HS-27A (cell line): Measurements from ENCODE around the gene C13orf46.

Experiments
- DNase-seq: peaks from one replicate; pipeline ENCODE4 v3.0.0-alpha.2; 2012; ENCODE audit warnings: low read depth, missing footprints

The C13orf46 gene

DNA sequence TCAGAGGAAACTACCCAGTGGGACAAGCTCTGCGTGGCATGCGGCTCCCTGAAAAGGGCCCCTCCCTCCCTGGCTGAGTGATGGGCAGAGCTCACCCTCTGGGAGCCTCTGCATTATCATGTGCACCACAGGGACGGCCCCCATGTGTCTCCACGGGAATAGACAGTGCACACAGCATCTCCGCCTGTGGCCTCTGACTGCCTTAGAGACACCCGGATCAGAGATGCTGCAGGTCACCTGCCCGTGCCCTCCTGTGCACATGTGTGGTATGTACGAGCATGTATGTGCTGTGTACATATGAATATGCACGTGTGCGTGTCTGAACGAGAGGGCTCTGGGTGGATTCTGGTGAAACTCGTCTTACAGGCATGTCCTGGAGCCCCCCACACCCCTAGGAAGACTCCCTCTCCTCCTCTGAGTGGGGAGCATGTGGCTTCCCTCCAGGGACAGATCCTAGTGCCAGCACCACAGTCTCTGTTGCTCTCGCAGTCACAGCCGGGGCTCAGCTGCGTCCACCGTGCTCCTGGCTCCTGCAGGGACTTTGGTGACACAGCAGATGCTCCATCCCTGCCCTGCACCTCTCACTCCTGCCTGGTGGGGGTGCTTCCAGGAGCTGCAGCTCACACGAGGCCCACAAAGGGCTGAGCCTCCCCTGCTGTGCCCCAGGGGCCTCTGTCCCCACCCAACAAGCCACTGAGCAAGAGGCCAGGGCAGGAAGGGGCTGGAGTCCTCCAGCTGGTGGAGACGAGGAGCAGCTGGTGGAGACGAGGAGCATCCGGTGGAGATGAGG, 19.6 kb downstream of the C13orf46 start:
- DNase-seq: no peak

DNA sequence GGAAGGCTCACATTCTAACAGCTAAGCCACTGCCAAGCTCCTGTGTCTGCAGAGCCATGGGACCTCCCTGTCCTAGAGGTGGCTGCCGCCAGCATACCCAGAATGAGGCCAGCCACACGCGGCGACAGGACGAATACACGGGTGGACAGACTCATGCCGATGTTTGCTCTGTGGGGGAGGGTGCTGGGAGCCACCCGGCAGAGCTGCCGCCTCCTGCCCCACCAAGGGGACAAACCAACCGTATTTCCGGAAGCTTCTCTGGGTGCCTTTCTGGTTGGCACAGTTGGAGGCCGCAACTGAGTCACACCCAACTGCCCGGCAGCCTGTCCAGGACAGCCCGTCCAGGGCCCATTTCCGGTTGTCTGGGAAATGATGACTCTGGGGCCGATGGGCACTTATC, 20.3 kb downstream of the C13orf46 start:
- no peak for DNase-seq

DNA sequence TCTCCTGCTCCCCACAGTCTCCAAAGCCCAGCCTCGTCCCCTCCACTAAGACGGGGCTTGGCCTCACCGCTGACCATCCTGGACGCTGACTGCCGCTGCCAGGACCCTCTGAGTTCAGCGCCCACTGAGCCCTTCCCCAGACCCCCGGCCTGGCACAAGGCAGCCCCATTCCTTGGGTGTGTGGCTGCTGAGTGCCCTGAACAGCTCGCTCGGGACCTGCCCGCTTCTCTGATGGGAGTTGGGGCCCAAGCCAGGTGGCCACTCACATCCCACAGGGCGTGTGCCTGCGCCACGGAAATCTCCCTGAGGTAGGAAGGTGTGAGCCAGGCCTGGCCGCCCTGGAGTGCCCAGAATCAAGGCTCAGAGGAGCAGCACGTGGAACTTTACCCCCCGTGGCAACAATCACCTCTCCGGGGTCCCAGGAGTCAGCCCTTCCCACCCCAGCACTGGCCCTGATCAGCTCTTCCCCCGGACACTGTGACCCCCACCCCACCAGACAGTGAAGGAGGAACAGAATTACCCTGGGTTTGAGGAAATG, 20.8 kb downstream of the C13orf46 start:
- DNase-seq: no peak

DNA sequence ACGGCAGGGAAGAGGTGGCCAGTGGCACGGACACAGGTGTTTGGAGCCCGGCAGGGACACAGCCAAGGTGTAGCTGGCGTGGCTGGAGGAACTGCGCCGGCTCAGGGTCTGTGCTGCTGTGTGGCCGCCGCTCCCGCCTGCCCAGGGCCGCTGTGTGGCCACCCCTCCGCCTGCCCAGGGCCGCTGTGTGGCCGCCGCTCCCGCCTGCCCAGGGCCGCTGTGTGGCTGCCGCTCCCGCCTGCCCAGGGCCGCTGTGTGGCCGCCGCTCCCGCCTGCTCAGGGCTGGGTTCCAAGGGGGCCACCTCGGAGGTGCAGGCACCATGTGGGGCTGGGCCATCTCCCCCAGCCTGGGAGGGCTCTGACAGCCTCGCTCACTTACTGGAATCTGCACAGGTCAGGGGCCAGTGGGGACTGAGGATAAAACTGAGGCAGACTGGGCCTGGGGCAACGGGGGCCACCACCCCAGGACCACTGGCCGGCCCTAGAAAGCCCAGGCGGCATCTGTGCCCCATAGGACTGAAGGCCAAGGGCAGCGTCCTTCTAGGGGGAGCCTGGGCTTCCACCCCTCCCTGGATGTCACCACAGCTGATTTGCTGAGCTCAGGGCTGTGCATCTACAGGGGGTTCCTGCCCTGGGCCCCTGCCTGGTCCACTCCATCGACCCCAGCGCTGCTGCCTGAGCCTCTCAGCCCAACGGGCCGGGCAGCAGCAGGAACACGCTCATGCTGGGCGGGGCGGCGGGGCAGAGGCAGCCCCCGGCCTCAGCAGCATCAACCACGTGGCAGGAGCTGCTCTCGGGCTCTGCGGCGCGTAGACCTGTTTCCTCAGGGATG, 21.5 kb downstream of the C13orf46 start:
- DNase-seq: no peak

DNA sequence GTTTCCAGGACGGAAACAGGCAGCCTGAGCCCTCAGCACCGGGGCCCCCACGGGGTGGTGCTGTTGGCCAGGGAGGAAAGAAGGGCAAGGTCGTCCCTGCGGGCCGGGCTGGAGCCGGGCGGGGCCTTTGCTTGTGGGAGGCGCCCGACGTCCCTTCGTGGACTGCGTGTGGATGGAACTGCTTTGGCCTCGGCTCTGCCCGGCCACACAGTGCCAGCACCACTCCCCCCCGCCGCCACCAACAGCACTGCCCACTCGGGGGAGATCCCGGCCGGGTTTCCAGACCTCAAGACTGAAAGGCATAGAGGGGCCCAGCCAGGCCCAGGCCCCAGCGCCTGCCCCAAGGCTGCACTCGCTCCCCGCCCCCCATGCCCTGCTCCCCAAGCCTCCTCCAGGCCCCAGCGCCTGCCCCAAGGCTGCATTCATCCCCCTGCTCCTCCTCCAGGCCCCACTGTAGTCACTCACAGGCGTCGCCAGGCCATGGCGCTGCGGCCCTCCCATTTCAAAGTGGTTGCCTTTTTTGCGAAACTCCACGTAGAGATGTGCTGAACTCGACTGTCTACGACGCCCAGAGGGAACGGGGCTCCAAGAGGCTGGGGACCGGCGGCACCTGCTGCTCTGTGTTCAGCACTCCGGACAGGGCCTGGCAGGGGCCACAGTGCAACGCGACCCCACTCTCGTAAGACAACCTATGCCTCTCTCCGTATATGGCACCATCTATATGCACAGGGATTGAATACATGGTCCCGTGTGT, 22.5 kb downstream of the C13orf46 start:
- no peak for DNase-seq

DNA sequence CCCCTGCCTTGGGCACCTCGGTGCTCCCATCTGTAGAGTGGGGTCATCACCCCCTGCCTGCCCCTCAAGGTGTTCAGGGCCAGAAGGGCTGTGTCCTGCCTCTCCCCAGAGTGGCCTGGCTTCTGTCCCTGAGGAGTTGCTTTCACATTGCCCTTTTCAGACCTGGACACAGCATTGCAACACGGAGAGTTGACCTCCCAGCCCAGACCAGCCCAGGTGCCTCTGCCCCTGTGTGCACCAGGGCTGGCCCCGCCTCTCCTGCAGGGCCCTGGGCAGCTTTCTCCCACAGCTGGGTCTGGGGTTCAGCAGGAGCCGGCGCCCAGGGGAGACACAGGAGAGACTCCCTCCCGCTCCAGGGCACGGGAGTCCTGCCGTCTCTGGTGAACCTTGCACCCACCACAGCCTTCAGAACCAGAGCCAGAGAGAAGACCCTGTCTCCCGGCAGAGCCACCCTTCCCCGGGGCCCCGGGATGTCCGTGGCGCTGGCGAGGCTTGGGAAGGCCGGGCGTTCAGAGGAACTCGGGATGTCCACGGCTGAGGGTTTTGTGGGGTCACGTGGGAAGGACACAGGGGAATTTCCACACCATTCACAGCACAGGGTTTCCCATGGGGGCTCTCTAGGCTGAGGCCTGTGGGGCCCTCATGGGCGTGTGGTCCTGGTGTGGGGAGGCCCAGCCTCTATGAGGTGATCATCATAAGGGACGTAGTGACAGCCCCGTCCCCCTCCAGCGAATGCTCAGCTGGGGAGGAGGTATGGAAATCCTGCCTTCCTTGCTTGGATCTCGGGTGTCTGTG, 23.2 kb downstream of the C13orf46 start:
- DNase-seq: no peak

DNA sequence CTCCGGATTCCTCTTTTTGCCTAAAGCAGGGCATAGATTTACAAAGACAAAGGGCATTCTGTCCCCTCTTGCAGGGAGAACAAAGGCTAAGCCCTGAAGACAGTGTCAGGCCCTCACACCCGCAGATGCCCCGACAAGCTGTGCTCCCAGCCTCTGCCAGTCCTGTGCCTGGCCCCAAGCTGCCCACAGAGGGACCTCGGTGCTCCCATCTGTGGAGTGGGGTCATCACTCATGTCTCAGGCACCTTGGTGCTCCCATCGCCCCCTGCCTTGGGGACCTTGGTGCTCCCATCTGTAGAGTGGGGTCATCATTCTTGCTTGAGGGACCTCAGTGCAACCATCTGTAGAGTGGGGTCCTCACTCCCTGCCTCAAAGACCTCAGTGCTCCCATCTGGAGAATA, 24.3 kb downstream of the C13orf46 start:
- DNase-seq: no peak

DNA sequence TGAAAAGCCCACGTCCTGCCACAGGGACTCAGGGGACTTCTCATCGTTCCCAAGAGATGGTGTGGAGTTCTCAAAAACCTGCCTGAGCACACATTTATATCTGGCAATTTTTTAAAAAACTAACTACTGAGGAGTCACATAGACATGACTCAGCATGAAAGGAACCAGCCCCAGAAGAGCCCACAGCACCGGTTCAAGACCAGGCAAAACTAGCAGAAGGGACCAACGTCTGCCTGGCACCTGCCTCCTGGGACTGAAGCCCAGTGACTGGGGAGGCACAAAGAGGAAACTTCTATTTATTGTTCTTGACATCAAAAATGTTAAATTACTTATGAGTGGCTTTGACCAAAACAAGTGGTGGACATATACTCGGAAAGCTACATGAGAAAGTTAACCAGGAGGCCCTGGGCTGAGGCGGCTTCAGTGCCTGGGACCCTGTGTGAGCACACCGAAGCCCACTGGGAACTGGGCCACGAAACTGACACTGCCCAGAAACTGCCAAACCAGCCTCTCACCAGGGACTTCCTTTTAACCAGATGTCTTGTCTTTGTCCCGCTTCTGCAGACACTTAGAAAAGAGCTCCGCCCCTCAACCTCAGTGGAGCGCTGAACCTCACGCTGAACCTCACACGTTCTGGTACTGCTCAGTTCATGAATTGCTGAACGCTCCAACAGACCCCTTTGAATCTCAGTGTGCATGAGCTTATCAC, 25.7 kb downstream of the C13orf46 start:
- no peak for DNase-seq

DNA sequence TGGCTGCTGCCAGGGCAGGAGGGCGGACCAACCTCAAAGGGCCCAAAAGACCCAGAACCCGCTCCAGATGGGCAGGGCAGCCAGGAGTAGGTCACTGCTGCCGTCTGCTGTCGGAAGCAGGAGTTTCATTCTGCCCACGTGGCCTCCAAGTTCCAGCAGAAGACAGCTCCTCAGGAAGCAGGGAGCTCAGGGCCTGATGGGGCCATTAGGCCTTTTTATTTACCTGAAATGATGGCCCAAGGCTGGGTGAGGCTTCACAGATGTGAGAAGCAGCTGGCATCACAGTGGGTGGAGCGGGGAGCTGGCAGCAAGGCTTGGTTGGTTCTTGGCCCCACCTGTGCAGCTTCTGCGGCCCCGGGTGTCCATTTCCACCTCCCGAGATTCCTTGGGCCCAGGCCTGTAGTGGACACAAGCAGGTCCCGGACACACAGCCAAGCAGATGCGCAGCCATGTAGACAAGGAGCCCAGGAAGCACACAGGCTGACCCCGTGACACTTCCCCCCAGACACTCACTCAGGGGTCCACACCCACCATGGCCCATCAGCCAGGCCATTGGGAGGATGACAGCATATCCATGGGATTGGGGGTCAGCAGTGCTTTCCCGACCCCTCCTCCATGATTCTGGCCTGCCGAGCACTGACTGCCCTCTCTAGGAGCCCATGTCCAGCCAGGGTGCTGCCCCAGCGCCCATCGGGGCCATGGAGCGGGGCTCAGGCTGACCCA, 26.4 kb downstream of the C13orf46 start:
- DNase-seq: peak; percentile 17

DNA sequence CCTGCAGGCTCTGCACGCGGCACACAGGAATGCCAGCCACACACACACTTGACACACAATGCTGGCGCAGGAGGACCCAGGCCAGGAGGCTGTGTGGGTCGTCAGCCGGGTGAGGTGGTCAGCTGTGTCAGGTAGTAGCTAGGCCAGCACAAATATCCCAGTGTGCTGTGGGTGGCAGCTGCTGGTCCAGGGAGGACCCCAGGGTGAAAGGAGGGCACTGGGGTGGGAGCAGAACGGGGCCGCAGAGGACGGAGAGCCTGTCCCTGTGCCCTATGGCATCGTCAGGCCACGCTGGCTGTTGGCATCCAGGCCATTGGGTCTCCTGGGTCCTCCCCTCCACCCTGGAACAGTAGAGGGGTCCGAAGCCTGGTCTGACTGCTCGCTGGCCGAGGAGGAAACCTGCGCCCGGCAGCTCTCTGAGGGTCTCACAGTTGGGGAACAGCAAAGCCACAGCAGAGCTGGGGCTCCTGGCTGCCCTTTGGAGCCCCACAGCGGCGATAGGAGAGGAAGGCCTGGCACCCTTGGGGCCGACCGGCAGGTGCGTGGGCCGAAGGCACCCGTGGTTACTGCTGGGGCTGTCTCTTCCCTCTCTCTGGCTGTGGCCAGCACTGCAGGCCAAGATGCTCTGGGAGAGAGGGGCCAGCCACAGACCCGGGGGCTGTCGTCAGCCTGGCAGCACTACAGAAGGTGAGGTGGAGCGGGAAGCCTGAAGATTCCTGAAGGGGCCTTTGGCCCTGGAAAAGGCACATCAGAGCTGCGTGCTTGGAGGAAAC, 27.3 kb downstream of the C13orf46 start:
- no peak for DNase-seq

DNA sequence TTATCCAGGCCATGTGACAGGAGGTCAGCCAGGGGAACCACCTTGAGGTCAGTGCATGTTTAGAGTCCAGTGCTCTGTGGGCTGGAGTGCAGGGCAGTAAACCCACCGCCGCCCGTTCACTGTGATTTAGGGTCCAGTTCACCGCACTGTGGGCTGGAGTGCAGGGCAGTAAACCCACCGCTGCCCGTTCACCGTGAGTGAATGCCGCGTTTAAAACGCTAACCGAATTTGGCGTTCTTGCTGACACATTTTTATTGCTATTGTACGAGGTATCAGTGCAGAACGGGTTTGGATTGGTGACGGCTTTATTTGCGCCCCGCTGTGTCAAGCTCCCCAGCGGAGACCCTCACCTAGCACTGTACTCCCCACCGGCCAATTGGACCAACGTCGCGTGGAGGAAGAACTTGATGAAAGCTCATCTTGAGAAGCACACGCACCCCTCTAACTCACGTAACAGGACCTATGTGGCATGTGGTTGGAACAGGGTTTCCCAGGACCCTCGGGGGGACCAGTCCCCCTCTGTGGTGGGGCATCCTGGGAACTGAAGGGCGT, 27.9 kb downstream of the C13orf46 start:
- DNase-seq: no peak

DNA sequence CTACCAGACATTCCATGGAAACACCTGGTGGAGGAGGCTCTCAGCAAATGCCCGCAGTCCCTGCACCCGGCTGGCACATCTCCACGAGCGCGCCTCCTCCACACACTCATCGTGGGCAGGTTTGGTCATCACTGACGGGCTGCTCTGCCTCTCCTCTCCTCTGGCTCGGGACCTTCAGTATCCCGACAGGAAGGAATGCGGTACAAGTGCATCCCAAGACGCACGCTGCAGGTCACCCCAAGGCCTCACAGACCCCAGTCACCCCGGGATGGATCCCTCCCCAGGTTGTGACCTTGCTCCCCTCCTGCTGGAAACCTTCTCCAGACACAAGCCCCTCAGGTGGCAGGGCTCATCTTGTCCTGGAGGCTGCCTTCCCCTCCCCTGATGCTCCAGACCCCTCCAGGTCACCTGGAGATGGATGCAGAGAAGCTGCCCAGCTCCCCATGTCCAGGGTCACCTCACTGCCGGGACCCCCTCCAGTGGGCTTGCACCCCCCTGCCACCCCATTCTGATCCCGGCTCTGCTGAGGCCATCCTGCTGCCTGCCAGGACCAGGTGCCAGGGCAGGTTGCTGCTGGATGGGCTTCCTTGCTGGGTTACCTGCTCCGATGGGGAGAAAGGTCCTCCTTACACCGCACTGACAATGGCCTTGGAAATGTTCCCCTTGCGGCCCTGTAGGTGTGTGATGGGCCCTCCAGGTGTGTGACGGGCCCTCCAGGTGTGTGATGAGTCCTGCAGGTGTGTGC, 29.9 kb downstream of the C13orf46 start:
- no peak for DNase-seq

DNA sequence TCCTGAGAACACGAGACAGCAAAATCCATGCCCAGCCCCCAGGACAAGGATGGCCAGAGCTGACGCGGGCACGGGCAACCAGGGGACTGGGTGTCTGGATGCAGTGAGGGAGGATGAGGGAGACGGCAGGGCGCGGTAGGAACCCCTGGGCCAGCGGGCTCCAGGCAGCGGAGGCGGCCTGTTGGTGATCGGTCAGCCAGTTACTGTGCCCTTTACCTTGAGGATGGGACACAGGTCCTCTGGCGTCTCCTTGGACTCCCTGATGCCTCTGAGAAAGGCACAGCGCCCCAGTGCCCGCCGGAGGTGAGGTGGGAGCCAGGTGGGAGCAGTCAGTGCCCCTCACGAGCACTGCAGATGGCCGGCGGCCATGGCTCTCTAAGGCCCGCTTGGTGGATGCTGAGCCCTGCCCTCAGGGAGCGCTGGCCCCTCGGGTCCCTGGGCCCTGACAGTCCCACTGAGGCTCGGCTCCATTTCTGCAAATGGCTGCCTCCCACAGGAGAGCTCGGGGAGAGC, 31.2 kb downstream of the C13orf46 start:
- no peak for DNase-seq

DNA sequence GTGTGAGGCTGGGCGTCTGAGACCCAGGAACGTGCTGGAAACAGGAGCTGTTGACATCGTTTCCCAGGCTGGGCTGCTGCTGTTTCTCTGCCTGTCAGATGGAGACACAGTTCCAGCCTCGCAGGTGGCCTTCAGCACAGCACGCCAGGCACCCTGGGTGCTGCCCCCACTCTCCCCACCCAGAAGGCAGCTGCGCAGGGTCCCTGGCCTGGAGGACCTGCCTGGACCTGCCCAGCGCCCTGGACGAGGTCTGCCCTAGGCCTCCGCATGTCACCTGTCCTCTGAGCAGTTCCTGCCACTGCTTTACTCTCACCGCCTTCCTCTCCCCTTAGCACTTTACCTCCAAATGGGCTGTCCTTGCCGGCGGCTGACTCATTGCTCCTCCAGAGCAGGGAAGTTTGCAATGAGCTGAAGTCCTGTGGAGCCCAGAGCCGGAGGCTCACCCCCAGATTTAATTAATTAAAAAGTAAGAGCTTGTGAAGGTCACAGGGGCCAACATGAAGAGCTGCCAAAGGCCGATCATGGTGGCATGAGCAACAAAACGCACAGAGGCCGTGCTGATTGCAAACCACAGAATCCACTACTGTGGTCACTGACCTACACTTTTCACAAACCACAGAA, 32.2 kb downstream of the C13orf46 start:
- no peak for DNase-seq

DNA sequence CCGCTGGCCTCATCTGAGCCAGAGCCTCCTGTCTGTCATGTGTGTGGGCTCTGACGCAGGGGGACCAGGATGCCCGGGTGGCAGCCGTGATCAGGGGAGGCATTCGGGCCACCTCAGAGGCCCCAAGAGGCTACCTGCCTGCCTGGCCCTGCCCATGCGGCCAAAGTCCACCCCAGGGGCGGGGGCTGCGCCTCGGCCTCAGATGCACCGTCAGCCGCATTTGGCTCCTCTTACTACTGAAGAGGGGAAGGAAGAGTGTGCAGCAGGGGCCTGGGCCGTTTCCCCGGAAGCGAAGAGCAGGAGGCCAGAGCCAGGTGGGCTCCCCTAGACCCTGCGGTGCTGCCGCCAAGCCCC, 34.0 kb downstream of the C13orf46 start:
- no peak for DNase-seq

DNA sequence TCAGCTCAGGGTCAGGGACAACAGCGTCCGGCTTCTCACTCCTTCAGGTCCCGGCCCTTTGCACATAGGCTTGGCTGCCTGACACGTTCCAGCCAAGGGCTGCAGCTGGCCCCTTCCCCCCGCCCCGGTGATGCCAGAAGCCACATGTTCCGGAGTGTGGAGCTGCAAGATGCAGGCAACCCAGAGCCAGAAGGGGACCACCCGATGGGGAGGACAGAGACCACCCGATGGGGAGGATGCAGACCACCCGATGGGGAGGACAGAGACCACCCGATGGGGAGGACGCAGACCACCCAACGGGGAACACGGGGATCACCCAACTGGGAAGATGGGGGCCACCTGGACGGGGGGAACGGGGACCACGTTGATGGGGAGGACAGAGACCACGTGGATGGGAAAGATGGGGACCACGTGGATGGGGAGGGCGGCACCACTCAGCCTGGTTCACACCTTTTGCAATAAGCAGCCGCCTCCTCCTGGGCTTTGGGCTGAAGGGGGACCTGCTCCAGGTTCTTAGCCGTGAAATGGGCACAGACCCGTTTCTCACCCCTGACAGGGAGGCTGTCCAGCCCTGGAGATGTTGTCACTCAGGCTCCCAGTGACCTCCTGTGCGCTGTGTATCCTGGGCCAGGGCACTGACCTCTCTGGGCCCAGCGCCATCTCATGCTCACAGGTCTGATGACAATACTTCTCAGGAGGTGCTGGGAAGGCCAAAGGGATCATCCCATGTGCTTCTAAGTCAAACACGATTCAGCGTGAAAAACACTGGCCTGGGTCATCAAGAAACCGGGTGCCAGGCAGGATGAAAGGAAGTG, 34.5 kb downstream of the C13orf46 start:
- no peak for DNase-seq

DNA sequence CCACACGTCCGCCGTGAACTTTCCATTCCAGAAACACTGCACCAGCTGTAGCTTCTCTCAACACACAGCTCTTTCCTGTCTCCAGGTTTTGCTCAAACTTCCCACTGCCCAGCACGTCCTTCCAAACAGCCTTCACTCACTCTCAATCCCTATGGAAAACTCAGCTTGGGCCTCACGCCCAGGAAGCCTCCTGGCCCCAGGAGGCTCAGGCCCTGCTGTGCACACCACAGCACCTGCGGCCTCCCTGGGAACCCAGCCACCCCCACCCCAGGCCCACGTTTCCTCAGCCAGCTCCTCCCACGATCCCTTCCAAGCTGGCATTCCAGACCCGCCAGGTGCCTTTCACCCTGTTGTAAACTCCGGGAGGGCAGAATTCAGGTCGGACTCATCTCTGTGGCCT, 35.2 kb downstream of the C13orf46 start:
- no peak for DNase-seq
